Measurements from ENCODE around the gene PSG1.
"Not testable (repeated sequence)": the region's sequence is repeated elsewhere in the genome, so short reads cannot be mapped to it uniquely, and the experiment has no call there.

PSG1 gene

DNA sequence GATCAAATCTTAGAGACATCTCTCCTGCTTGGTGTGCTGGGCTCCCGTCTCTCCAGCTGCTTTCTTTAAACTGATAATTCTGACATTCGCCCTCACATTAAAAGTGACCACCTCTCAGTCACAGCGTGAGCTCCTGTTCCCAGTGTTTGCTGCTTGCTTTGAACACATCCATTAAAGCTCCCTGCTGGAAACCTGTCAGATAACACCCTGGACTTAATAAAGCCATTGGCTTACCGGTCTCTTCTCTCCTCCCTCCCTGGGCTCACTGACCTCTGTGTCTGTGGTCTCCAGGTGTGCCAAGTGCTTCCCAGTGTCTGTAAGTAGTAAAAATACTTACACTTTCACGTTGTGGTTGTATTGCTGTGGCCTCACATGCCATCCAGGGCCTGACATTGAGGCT, 2.5 kb upstream of the PSG1 start:
- in situ Hi-C loops (cut with HindIII; ENCODE audit: low sequenced_read_pairs), result not testable (repeated sequence)

DNA sequence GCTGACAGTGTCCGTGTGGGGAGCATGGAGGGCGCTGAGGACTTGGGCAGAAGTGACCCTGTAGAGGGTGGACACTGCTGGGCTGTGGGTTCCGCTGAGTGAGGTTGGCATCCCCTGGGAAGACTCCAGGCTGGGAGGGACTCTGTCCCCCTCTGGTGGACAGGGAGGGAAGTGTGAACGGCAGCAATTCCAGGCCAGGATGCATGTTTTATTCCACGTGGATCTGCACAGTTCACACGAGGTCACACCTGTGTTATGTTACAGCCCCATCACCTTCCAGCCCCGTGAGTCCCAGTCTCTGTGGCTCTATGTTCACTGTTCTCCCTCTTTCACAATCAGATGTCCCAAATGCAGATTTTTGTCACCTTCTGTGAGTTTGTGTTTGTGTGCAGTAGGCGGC, 1.8 kb upstream of the PSG1 start:
- in situ Hi-C loops (cut with HindIII; ENCODE audit: low sequenced_read_pairs), result not testable (repeated sequence)

DNA sequence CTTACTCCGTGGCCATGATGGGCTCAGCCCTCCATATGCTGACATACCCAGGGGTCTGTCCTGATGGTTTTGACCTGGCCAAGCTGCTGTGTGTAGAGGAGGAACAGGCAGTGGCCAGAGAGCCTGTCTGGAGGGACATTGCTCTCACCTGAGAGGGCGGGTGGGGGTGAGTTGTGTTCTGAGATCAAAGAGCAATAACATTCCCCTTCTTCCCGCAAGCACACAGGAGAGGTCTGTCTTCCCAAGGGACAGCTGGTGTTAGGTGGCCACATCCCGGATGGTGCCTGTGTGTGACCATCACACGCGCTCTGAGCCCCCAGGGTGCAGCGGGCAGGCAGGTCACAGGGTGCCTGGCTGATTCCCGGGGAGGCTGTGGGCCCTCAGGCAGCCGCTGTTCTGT, 1.1 kb upstream of the PSG1 start:
- in situ Hi-C loops (cut with HindIII; ENCODE audit: low sequenced_read_pairs), result not testable (repeated sequence)

DNA sequence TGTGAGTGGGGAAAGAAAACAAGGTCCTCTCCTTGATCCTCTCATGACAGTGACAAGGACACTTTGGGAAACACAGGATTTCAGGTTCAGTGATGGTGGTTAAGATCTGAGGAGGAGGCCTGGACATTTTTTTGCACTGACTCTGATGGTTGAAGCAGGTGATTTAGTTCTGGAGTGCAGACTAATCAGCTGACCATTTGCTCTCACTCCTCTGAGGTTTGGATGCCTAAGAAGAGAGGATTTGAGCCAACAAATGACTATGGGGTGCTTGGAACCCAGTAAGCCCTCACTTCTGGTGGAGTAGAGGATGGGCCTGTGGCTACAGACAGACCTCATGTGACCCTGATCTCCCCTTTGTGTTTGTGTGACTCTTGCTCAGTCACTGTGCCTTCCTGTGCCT, 2.9 kb downstream of the PSG1 start:
- in situ Hi-C loops (cut with HindIII; ENCODE audit: low sequenced_read_pairs), result not testable (repeated sequence)

- in situ Hi-C loops (cut with HindIII; ENCODE audit: low sequenced_read_pairs), result not testable (repeated sequence)
These were observed 3.6 kb downstream of the PSG1 start for GRCh38 chr19:42875881-42876280.

DNA sequence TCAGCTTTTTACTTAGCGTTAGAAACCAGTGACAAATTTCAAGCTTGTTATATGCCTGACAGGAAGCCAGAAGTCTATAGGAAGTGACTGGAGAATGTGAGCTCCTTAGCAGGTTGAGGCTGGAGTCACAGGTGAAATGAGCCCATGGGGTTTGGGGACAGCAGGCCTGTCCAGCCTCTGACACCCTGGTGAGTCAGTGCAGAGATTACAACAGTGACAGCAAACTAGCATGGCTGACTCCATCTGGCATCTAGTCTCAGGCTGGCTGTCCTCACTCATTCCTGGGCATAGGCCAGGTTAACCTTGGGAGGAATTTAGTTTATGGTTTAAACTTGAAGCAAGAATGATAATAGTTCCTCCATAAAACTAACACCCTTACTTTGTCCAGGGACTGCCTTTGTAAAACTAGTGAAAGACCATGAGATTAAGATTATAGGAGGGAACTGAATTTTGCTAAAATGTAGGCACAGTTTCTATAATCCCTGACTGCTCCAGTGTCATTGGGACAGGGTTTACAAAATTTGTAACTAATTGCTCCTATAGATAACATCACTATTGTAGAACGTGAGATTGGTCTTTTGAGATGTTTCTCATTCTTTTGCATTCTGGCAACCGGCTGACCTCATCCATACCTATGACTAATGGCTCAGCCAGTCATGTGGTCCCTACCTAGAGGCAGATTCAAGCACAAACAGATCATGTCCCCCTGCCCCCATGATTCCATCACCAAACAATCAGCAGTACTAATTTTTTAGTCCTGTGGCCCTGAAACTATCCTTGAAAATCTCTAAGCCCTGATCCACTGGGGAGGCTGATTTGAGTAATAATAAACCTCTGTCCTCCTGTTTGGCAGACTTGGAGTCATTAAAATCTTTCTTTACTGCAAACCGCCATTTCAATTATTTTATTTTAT, 4.4 kb downstream of the PSG1 start:
- in situ Hi-C loops (cut with HindIII; ENCODE audit: low sequenced_read_pairs), result not testable (repeated sequence)

DNA sequence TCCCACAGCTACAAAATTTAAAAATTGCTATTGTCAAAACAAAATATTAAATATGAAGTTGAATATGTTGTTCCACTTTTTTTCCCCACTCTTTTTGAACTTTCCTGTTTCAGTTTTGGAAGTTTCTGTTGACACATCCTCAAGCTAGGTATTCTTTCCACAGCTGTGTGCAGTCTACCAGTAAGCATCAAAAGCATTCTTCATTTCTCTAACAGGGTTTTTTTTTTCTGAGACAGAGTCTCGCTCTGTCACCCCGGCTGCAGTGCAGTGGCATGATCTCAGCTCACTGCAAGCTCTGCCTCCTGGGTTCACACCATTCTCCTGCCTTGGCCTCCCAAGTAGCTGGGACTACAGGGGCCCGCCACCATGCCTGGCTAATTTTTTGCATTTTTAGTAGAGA, 5.4 kb downstream of the PSG1 start:
- in situ Hi-C loops (cut with HindIII; ENCODE audit: low sequenced_read_pairs), result not testable (repeated sequence)

GRCh38 chr19:42872608-42873007, 6.9 kb downstream of the PSG1 start:
- in situ Hi-C loops (cut with HindIII; ENCODE audit: low sequenced_read_pairs), result no loop called here

DNA sequence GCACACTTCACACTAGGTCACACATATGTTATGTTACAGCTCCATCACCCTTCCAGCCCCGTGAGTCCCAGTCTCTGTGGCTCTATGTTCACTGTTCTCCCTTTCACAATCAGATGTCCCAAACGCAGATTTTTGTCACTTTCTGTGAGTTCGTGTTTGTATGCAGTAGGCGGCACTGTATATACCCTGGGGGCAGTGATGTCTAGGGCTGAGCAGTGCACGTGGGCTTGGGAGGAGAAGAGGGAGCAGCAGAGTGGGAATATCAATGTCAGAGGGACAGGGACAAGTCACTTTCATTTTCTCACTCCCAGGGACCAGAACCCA, 22.0 kb downstream of the PSG1 start:
- in situ Hi-C loops (cut with HindIII; ENCODE audit: low sequenced_read_pairs), result no loop called here

DNA sequence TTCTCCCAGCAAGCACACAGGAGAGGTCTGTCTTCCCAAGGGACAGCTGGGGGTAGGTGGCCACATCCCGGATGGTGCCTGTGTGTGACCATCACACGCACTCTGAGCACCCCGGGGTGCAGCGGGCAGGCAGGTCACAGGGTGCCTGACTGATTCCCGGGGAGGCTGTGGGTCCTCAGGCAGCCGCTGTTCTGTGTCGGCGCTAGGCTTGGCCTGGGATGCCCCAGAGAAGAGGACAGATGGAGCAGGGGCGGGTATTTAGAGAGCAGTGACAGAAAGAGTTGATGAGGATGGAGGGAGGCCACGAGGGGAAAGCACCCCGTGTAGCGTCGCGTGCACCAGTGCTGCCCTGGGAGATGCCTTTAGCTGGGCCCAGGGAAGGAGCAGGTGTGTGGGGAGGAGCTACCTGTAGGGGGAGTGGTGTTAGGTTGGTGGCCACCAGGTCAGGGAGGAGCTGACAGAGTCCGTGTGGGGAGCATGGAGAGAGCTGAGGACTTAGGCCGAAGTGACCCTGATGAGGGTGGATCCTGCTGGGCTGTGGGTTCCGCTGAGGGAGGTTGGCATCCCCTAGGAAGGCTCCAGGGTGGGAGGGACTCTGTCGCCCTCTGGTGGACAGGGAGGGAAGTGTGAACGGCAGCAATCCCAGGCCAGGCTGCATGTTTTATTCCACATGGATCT, 22.5 kb downstream of the PSG1 start:
- in situ Hi-C loops (cut with HindIII; ENCODE audit: low sequenced_read_pairs), result not testable (repeated sequence)

DNA sequence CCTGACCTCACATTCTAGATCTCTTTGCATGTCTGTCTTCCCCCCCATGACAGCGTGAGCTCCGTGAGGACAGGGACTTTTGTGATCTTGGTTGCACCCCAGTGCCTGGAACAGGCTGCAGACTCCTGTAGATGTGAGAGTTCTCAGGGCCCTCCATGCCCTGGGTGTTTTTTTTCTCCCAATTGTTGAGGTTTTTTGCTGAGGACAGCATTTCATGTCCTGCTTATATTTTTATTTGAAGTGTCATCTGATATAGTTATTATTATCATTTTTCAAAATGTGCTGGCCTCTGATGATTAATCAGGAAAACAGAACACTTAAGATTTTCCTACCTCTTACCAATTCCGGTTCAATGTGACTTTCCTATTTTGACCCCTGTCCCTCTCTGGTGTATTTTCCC, 24.8 kb downstream of the PSG1 start:
- in situ Hi-C loops (cut with HindIII; ENCODE audit: low sequenced_read_pairs), result not testable (repeated sequence)

- in situ Hi-C loops (cut with HindIII; ENCODE audit: low sequenced_read_pairs), result not testable (repeated sequence)
These were observed 26.3 kb downstream of the PSG1 start for GRCh38 chr19:42853231-42853630.

DNA sequence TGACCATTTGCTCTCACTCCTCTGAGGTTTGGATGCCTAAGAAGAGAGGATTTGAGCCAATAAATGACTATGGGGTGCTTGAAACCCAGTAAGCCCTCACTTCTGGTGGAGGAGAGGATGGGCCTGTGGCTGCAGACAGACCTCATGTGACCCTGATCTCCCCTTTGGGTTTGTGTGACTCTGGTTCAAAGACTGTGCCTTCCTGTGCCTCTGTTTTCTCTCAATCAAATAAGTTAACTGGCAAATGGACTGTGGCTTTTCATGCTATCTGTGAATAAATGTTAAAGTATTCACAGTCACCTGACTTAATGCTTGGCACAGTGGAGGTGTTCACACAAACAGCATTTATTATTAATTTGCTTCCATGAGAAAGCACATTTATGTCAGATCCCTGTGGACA, 26.7 kb downstream of the PSG1 start:
- in situ Hi-C loops (cut with HindIII; ENCODE audit: low sequenced_read_pairs), result not testable (repeated sequence)

DNA sequence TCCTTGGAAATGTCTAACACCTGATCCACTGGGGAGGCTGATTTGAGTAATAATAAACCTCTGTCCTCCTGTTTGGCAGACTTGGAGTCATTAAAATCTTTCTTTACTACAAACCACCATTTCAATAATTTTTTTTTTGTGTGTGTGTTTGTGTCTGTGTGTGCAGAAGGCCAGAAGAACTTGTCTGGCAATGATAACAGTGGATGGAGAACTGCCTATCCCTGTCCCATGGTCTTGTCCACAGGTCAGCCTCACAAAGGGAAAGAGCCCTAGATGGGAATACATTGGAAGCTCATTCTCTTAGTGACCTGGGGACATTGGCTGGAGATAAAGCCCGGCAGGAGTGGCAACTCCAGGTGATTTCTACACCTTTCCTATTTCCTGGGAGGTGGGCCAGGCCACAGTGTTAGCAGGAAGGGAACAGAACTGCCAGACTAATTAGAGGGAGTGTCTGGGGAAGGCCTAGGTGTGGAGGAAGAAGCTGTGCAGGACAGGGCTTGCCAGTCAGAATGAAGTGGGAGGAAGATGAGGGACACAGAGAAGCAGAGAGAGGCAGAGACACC, 27.7 kb downstream of the PSG1 start:
- in situ Hi-C loops (cut with HindIII; ENCODE audit: low sequenced_read_pairs), result not testable (repeated sequence)

DNA sequence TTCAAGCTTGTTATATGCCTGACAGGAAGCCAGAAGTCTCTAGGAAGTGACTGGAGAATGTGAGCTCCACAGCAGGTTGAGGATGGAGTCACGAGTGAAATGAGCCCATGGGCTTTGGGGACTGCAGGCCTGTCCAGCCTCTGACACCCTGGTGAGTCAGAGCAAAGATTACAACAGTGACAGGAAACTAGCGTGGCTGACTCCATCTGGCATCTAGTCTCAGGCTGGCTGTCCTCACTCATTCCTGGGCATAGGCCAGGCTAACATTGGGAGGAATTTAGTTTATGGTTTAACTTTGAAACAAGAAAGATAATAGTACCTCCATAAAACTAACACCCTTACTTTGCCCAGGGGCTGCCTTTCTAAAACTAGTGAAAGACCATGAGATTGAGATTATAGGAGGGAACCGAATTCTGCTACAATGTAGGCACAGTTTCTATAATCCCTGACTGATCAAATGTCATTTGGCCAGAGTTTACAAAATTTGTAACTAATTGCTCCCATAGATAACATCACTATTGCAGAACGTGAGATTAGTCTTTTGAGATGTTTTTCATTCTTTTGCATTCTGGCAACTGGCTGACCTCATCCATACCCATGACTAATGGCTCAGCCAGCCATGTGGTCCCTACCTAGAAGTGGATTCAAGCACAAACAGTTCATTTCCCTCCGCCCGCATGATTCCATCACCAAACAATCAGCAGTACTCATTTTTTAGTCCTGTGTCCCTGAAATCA, 28.4 kb downstream of the PSG1 start:
- in situ Hi-C loops (cut with HindIII; ENCODE audit: low sequenced_read_pairs), result no loop called here

GRCh38 chr19:42846597-42846996, 32.9 kb downstream of the PSG1 start:
- in situ Hi-C loops (cut with HindIII; ENCODE audit: low sequenced_read_pairs), result no loop called here

GRCh38 chr19:42843631-42844030, 35.9 kb downstream of the PSG1 start:
- in situ Hi-C loops (cut with HindIII; ENCODE audit: low sequenced_read_pairs), result not testable (repeated sequence)

GRCh38 chr19:42832746-42833442, 46.6 kb downstream of the PSG1 start:
- in situ Hi-C loops (cut with HindIII; ENCODE audit: low sequenced_read_pairs), result not testable (repeated sequence)

DNA sequence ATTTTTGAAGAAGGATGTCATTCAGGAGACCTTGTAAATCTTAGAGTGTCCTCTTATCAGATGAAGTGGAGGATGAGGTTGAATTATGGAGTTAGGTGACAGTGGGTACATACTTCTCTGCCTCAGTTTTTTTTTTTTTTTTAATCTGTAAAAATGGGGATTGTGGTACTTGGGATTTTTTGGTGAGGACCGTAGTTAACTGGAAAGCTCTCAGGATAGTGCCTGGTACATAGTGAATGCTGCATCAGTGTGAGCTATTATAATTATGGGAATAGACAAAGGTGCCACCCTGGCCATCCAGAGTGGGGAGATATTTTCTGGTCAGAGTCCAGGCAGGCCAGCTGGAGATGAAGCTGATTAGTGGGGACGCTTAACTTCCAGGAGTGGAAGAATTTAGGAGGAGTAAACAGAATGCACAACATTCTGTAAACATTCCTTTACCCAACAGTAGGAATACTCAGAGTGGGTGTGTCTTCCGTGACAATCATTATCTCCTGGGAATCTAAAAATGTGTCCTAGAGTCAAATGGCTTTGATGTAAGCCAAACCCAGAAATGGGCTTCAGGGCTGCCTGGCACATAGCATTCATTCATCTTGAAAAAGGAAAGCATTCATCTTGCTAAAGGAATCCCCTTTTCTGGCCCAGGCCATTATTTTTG, 47.4 kb downstream of the PSG1 start:
- in situ Hi-C loops (cut with HindIII; ENCODE audit: low sequenced_read_pairs), result not testable (repeated sequence)

Measured in endothelial cell of hepatic sinusoid (primary cell).